GM12865 (cell line): ENCODE results near the gene ANKRD44.

Source experiments
- DNase-seq: peaks from one replicate; pipeline ENCODE4 v3.0.0; 2010; ENCODE audit warnings: low read depth
- H3K4me3 ChIP-seq: 2 replicates; pipeline ENCODE4 v1.5.1; 2011; ENCODE audit warnings: mild to moderate bottlenecking, low read depth, low read length, control low read depth
- CTCF ChIP-seq: IDR thresholded peaks from 2 replicates; pipeline ENCODE4 v1.5.1; 2011; ENCODE audit warnings: low read length, control low read depth, low read depth, inconsistent platforms; ENCODE audit not compliant: insufficient read depth; ENCODE audit errors: missing control alignments

Gene ANKRD44

GRCh38 chr2:197054437-197054836 is 256.1 kb downstream of the ANKRD44 start:
- no peak for DNase-seq
- no peak overlapping the region for H3K4me3 ChIP-seq
- no peak for TF ChIP-seq CTCF

GRCh38 chr2:197052356-197052755 is 258.2 kb downstream of the ANKRD44 start:
- DNase-seq: no peak
- no peak overlapping the region for H3K4me3 ChIP-seq
- TF ChIP-seq CTCF: no peak

GRCh38 chr2:197045115-197045514 is 265.5 kb downstream of the ANKRD44 start:
- no peak for TF ChIP-seq CTCF
- DNase-seq: no peak
- H3K4me3 ChIP-seq: no peak overlapping the region

DNA sequence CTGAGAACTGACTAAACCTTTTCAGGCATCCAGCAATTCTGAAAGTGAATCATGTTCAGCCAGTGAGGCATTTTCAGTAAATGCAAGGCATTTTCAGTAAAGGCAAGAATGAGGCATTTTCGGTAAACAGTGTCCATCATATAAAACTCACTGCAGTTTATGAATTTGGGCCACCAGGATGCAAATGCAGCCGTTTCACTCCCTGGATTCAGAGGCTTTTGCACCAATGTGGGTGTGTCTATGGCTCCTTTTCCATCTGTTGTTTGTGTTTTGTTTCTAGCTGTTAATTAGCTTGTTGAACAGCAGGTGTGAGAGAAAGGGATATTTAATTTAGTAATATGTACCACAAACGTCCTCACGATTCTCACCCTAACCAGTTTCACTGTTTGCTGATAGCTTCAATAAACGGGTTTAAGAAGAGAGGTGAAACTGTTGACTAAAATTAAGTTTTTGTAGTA is 267.8 kb downstream of the ANKRD44 start:
- DNase-seq: peak; percentile 55
- H3K4me3 ChIP-seq: no peak overlapping the region
- no peak for TF ChIP-seq CTCF

DNA sequence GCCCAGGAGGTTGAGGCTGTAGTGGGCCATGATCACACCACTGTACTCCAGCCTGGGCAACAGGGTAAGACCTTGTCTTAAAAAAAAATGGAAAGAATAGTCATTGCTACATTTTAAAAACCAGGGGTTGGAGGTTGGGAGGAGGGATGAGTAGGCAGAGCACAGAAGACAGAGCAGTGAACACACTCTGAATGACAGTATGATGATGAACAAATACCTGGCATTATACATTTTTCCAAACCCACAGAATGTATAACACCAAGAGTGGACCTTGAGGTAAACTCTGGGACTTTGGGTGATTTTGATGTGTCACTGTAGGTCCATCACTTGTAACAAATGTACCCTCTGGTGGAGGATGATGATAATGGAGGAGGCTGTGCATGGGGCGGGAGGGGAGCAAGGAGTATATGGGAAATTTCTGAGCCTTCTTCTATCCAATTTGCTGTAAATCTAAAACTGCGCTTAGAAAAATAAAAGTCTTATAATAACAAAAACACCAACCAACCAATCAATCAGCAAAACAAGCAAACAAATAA is 272.6 kb downstream of the ANKRD44 start:
- TF ChIP-seq CTCF: no peak
- no peak for DNase-seq
- no peak overlapping the region for H3K4me3 ChIP-seq

DNA sequence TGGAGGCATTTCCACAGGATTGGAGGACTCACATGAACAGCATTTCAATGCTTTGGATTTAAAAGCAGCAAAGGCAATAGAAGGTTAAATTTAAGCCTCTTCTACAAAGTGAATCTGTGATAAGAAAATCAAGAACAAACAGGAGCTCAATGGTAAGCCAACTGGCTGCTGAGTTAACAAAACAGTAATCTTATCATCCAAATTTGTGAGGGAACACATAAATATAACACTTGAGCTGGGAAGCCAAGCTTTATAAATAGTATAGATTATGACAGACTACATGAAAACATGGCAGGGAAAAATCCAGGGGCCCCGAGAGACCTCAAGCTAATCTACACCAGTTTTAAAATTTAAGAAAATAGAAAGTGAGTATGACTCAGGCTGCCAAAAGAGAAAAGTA is 275.6 kb downstream of the ANKRD44 start:
- no peak for DNase-seq
- no peak overlapping the region for H3K4me3 ChIP-seq
- TF ChIP-seq CTCF: no peak

- no peak overlapping the region for H3K4me3 ChIP-seq
- TF ChIP-seq CTCF: no peak
- DNase-seq: no peak
These were observed 276.3 kb downstream of the ANKRD44 start for GRCh38 chr2:197034292-197034691.
